Liver (tissue), 9 donors: ENCODE results near the gene ATOH8. TPM values are rescaled to one million over a fixed set of nuclear protein-coding genes. Genes with fewer than 3 reads are reported as not detected.

ENCODE experiments used
- DNase-seq: peaks from one replicate; pipeline ENCODE4 v3.0.0-alpha.2; 2017; ENCODE audit warnings: low spot score
- H3K27ac ChIP-seq, 2 donors: one replicate each; pipeline ENCODE4 v1.7.0; 2013; ENCODE audit warnings: inconsistent platforms in 2 of 2, low read length in 2 of 2, control low read depth in 1 of 2, low read depth in 1 of 2, mild to moderate bottlenecking in 1 of 2
- H3K27me3 ChIP-seq, 4 donors: one replicate each; pipeline versions ENCODE4 v1.6.1 to v1.7.0; 2013; ENCODE audit warnings: low read length in 3 of 4, inconsistent platforms in 1 of 4, mild to moderate bottlenecking in 1 of 4, moderate library complexity in 1 of 4; ENCODE audit not compliant: control insufficient read depth in 4 of 4, insufficient read depth in 4 of 4
- H3K36me3 ChIP-seq, 4 donors: one replicate each; pipeline versions ENCODE4 v1.6.1 to v1.7.0; 2013; ENCODE audit warnings: low read length in 3 of 4, mild to moderate bottlenecking in 3 of 4, low read depth in 1 of 4, moderate library complexity in 1 of 4; ENCODE audit not compliant: control insufficient read depth in 4 of 4, insufficient read depth in 3 of 4
- H3K4me1 ChIP-seq, 4 donors: one replicate each; pipeline versions ENCODE4 v1.6.1 to v1.7.0; 2013; ENCODE audit warnings: low read length in 3 of 4, mild to moderate bottlenecking in 3 of 4, moderate library complexity in 1 of 4; ENCODE audit not compliant: control insufficient read depth in 4 of 4, insufficient read depth in 4 of 4
- H3K4me3 ChIP-seq, 3 donors: one replicate each; pipeline versions ENCODE4 v1.6.1 to v1.7.0; 2013; ENCODE audit warnings: low read length in 3 of 3, control low read depth in 1 of 3, low read depth in 1 of 3, mild to moderate bottlenecking in 1 of 3
- H3K9ac ChIP-seq, 2 donors: one replicate each; pipeline ENCODE4 v1.7.0; 2013; ENCODE audit warnings: low read length in 2 of 2, mild to moderate bottlenecking in 2 of 2, moderate library complexity in 2 of 2, control low read depth in 1 of 2, low read depth in 1 of 2
- H3K9me3 ChIP-seq, 4 donors: one replicate each; pipeline versions ENCODE4 v1.6.1 to v1.7.0; 2013; ENCODE audit warnings: low read length in 3 of 4; ENCODE audit not compliant: control insufficient read depth in 4 of 4
- EGR1 ChIP-seq, 2 donors: IDR thresholded peaks; 2 replicates each; pipeline ENCODE4 v1.6.1; 2016 to 2018; ENCODE audit warnings: antibody characterized with exemption in 2 of 2, low read depth in 2 of 2
- FOXA1 ChIP-seq: IDR thresholded peaks from 2 replicates; pipeline ENCODE4 v1.6.1; 2016; ENCODE audit warnings: antibody characterized with exemption
- FOXA2 ChIP-seq: IDR thresholded peaks from 2 replicates; pipeline ENCODE4 v1.6.1; 2016; ENCODE audit warnings: antibody characterized with exemption
- GABPA ChIP-seq, 2 donors: IDR thresholded peaks in 1 of 2; conservative IDR thresholded peaks in 1 of 2; 2 replicates each; pipeline ENCODE4 v1.6.1; 2016; ENCODE audit warnings: antibody characterized with exemption in 2 of 2, mild to moderate bottlenecking in 1 of 2, moderate library complexity in 1 of 2
- HNF4A ChIP-seq, 2 donors: conservative IDR thresholded peaks; 2 replicates each; pipeline ENCODE4 v1.6.1; 2016; ENCODE audit warnings: antibody characterized with exemption in 2 of 2, mild to moderate bottlenecking in 2 of 2
- HNF4G ChIP-seq: IDR thresholded peaks from 2 replicates; pipeline ENCODE4 v1.6.1; 2016; ENCODE audit warnings: antibody characterized with exemption
- JUND ChIP-seq, 2 donors: IDR thresholded peaks; 2 replicates each; pipeline ENCODE4 v1.6.1; 2016; ENCODE audit warnings: antibody characterized with exemption in 2 of 2
- NR2F2 ChIP-seq: IDR thresholded peaks from 2 replicates; pipeline ENCODE4 v1.6.1; 2016; ENCODE audit warnings: antibody characterized with exemption
- RAD21 ChIP-seq, 2 donors: IDR thresholded peaks; 2 replicates each; pipeline ENCODE4 v1.6.1; 2016; ENCODE audit warnings: antibody characterized with exemption in 2 of 2, mild to moderate bottlenecking in 2 of 2
- RXRA ChIP-seq, 2 donors: IDR thresholded peaks; 2 replicates each; pipeline ENCODE4 v1.6.1; 2017 to 2018; ENCODE audit warnings: antibody characterized with exemption in 2 of 2, mild to moderate bottlenecking in 1 of 2
- SP1 ChIP-seq: IDR thresholded peaks from 2 replicates; pipeline ENCODE4 v1.6.1; 2018; ENCODE audit warnings: antibody characterized with exemption, mild to moderate bottlenecking
- TAF1 ChIP-seq: conservative IDR thresholded peaks from 2 replicates; pipeline ENCODE4 v1.6.1; 2016; ENCODE audit warnings: antibody characterized with exemption, mild to moderate bottlenecking
- YY1 ChIP-seq: IDR thresholded peaks from 2 replicates; pipeline ENCODE4 v1.6.1; 2016; ENCODE audit warnings: antibody characterized with exemption, mild to moderate bottlenecking
- WGBS: extraction: QIAGEN DNeasy Blood & Tissue Kit; methylation state at CpG from one replicate; pipeline ENCODE4 v1.1.7; 2013; 5-methylcytosine and 5-hydroxymethylcytosine counted together
- polyA plus RNA-seq, 2 donors: library from polyadenylated mRNA; stranded (reverse) in 1 of 2; unstranded in 1 of 2; fragments of 200-250 nt in 1 of 2; fragments of >200 nt in 1 of 2; fragmentation: Nextera tagmentation in 1 of 2; extraction: Ambion mirVana in 1 of 2; gene quantifications; one replicate each; pipeline versions ENCODE4 v1.2.1 to v1.2.3, GENCODE V29; 2013 to 2015
- total RNA-seq, 2 donors: library from RNA; depleted of rRNA; stranded (reverse); fragments of >200 nt; gene quantifications; one replicate each; pipeline ENCODE4 v1.2.3, GENCODE V29; 2014
- TF ChIP-seq, protein P1 (sequence below): fragments of 150-350 bp; IDR thresholded peaks from 2 replicates; pipeline ENCODE4 v1.5.1; 2017; ENCODE audit warnings: improper control_type of control experiment, low read depth, low read length; ENCODE audit not compliant: missing input control
- TF ChIP-seq, protein P2 (sequence below): IDR thresholded peaks from 2 replicates; pipeline ENCODE4 v1.6.1; 2016; ENCODE audit warnings: antibody characterized with exemption
- TF ChIP-seq, protein P3 (sequence below): IDR thresholded peaks from 2 replicates; pipeline ENCODE4 v1.6.1; 2016; ENCODE audit warnings: antibody characterized with exemption
- donor health status: healthy.
- donor health status: healthy.
- donor health status: healthy.
- donor health status: healthy.
- donor health status: healthy.

ATOH8 gene
- total and polyA plus RNA-seq, 4 donors, result 0.33 to 37.7 (median 26.8) TPM

GRCh38 chr2:85716346-85716914 lies 37.4 kb upstream of the ATOH8 start (continued):
- TF ChIP-seq, protein P1, sequence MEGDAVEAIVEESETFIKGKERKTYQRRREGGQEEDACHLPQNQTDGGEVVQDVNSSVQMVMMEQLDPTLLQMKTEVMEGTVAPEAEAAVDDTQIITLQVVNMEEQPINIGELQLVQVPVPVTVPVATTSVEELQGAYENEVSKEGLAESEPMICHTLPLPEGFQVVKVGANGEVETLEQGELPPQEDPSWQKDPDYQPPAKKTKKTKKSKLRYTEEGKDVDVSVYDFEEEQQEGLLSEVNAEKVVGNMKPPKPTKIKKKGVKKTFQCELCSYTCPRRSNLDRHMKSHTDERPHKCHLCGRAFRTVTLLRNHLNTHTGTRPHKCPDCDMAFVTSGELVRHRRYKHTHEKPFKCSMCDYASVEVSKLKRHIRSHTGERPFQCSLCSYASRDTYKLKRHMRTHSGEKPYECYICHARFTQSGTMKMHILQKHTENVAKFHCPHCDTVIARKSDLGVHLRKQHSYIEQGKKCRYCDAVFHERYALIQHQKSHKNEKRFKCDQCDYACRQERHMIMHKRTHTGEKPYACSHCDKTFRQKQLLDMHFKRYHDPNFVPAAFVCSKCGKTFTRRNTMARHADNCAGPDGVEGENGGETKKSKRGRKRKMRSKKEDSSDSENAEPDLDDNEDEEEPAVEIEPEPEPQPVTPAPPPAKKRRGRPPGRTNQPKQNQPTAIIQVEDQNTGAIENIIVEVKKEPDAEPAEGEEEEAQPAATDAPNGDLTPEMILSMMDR, result no peak
- TF ChIP-seq GABPA (IDR thresholded peaks at IDR 0.05 in 1 of 2, conservative IDR thresholded peaks at IDR 0.05 in 1 of 2) (no peak), FOXA2 (no peak), EGR1 (IDR thresholded peaks at IDR 0.05; ENCODE audit: low read depth in 2 of 2) (no peak), HNF4G (no peak), YY1 (no peak), TAF1 (no peak), JUND (IDR thresholded peaks at IDR 0.05) (no peak)
- TF ChIP-seq, protein P2, sequence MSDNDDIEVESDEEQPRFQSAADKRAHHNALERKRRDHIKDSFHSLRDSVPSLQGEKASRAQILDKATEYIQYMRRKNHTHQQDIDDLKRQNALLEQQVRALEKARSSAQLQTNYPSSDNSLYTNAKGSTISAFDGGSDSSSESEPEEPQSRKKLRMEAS, result no peak

- DNase-seq, result no peak
- no peak overlapping the region for H3K4me3 ChIP-seq
- H3K36me3 ChIP-seq, result no peaks in the 10 kb centered on the region
- H3K9ac ChIP-seq, result no peak overlapping the region
- H3K27me3 ChIP-seq, result no peaks in the 10 kb centered on the region
- no peak for TF ChIP-seq RAD21 (IDR thresholded peaks at IDR 0.05)
- TF ChIP-seq NR2F2, result no peak
- TF ChIP-seq YY1, result no peak
- no peak for TF ChIP-seq FOXA1
- TF ChIP-seq RXRA (IDR thresholded peaks at IDR 0.05), result no peak
- TF ChIP-seq, protein P2, result no peak
- no peak for TF ChIP-seq JUND (IDR thresholded peaks at IDR 0.05)
- no peak for TF ChIP-seq SP1
- TF ChIP-seq, protein P1, result no peak
- no peak for TF ChIP-seq HNF4A (conservative IDR thresholded peaks at IDR 0.05)
- no peaks in the 10 kb centered on the region for H3K9me3 ChIP-seq
- H3K4me1 ChIP-seq, result peaks cover 9 to 19% (median 13%) of the 10 kb centered on the region in 4 donors
- H3K27ac ChIP-seq, result no peak overlapping the region
- 89% methylated on average over 15 of the region's 15 CpGs for WGBS
Measured at GRCh38 chr2:85717308-85718008, 36.3 kb upstream of the ATOH8 start.

DNA sequence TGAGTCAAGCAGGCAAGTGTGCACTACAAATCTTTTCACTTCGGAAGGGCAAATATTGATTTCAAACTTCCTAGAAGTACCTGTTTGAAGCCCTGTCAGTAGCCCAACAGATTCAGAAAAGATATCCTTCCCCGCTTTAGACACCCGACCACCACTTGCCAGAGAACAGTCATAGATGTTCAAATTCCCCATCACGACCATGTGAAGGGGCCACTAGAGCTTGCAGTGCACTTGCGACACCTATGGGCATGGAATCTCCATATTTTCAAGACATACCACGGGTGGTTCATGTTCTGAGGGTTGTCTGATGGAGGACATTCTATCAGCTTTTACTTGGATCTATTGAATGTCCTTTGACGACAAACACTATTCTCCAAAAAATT lies 35.8 kb upstream of the ATOH8 start:
- no peak for DNase-seq
- Histone ChIP-seq H3K9ac (no peak overlapping the region), H3K4me1 (peaks cover 5 to 13% (median 8%) of the 10 kb centered on the region in 4 donors), H3K4me3 (no peak overlapping the region), H3K27ac (no peak overlapping the region), H3K27me3 (no peaks in the 10 kb centered on the region), H3K9me3 (no peaks in the 10 kb centered on the region), H3K36me3 (no peaks in the 10 kb centered on the region)
- no peak for TF ChIP-seq HNF4G
- TF ChIP-seq HNF4A (conservative IDR thresholded peaks at IDR 0.05), result no peak
- TF ChIP-seq, protein P3, sequence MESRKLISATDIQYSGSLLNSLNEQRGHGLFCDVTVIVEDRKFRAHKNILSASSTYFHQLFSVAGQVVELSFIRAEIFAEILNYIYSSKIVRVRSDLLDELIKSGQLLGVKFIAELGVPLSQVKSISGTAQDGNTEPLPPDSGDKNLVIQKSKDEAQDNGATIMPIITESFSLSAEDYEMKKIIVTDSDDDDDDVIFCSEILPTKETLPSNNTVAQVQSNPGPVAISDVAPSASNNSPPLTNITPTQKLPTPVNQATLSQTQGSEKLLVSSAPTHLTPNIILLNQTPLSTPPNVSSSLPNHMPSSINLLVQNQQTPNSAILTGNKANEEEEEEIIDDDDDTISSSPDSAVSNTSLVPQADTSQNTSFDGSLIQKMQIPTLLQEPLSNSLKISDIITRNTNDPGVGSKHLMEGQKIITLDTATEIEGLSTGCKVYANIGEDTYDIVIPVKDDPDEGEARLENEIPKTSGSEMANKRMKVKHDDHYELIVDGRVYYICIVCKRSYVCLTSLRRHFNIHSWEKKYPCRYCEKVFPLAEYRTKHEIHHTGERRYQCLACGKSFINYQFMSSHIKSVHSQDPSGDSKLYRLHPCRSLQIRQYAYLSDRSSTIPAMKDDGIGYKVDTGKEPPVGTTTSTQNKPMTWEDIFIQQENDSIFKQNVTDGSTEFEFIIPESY, result no peak
- TF ChIP-seq, protein P1, result no peak
- no peak for TF ChIP-seq GABPA (IDR thresholded peaks at IDR 0.05 in 1 of 2, conservative IDR thresholded peaks at IDR 0.05 in 1 of 2)
- 90% methylated on average over 7 of the region's 7 CpGs for WGBS
